ENCODE measurements around the gene PCED1B. TPM values are rescaled to one million over a fixed set of nuclear protein-coding genes. Genes with fewer than 3 reads are reported as not detected.

PCED1B gene
- total RNA-seq, 1 donor from 2014 or later, result 0.91 TPM

- no peak for DNase-seq (ENCODE audit: low spot score, unreplicated experiment)
- Mint-ChIP-seq H3K4me3 (ENCODE audit: low read depth) (no peak overlapping the region), H3K27ac (no peak overlapping the region), H3K4me1 (ENCODE audit: low read depth) (peaks cover 6% of the 10 kb centered on the region), H3K27me3 (no peaks in the 10 kb centered on the region), H3K9me3 (ENCODE audit: low read depth) (peaks cover 6% of the 10 kb centered on the region), H3K36me3 (ENCODE audit: insufficient read depth) (peaks cover 2% of the 10 kb centered on the region)
- TF ChIP-seq, protein P1, sequence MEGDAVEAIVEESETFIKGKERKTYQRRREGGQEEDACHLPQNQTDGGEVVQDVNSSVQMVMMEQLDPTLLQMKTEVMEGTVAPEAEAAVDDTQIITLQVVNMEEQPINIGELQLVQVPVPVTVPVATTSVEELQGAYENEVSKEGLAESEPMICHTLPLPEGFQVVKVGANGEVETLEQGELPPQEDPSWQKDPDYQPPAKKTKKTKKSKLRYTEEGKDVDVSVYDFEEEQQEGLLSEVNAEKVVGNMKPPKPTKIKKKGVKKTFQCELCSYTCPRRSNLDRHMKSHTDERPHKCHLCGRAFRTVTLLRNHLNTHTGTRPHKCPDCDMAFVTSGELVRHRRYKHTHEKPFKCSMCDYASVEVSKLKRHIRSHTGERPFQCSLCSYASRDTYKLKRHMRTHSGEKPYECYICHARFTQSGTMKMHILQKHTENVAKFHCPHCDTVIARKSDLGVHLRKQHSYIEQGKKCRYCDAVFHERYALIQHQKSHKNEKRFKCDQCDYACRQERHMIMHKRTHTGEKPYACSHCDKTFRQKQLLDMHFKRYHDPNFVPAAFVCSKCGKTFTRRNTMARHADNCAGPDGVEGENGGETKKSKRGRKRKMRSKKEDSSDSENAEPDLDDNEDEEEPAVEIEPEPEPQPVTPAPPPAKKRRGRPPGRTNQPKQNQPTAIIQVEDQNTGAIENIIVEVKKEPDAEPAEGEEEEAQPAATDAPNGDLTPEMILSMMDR (IDR thresholded peaks at IDR 0.05; ENCODE audit: unreplicated experiment), result no peak
These were observed 193.2 kb downstream of the PCED1B start for GRCh38 chr12:47272412-47273190.

DNA sequence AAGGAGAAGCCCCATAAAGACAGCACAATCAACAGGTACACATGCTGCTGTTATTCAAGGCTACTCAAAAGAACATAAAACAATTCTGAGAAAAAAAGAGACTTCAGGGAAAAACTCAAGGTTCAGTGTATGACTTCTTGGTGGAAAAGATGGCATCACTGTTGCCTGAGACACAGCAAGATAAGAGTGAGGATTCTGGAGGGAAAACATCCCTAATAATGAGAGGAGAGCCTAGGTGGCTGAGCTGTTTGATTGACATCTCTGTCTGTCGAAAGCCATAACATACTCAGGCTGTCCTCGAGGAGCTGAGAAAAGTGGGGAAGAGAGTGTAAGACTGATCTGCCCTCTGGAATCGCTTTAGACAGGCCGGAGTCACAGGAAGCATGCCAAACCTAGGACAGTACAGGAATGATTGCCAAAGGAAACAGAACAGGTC is 193.8 kb downstream of the PCED1B start:
- TF ChIP-seq, protein P1 (IDR thresholded peaks at IDR 0.05; ENCODE audit: unreplicated experiment), result no peak
- Mint-ChIP-seq H3K9me3 (ENCODE audit: low read depth) (peaks cover 3% of the 10 kb centered on the region), H3K27me3 (no peaks in the 10 kb centered on the region), H3K4me1 (ENCODE audit: low read depth) (peaks cover 6% of the 10 kb centered on the region), H3K36me3 (ENCODE audit: insufficient read depth) (peaks cover 2% of the 10 kb centered on the region), H3K4me3 (ENCODE audit: low read depth) (no peak overlapping the region), H3K27ac (no peak overlapping the region)
- DNase-seq (ENCODE audit: low spot score, unreplicated experiment), result no peak

- Mint-ChIP-seq H3K27me3 (no peaks in the 10 kb centered on the region), H3K27ac (no peak overlapping the region), H3K36me3 (ENCODE audit: insufficient read depth) (no peaks in the 10 kb centered on the region), H3K4me1 (ENCODE audit: low read depth) (peaks cover 5% of the 10 kb centered on the region), H3K9me3 (ENCODE audit: low read depth) (no peaks in the 10 kb centered on the region), H3K4me3 (ENCODE audit: low read depth) (no peak overlapping the region)
- TF ChIP-seq, protein P1 (IDR thresholded peaks at IDR 0.05; ENCODE audit: unreplicated experiment), result no peak
- no peak for DNase-seq (ENCODE audit: low spot score, unreplicated experiment)
These were observed 195.3 kb downstream of the PCED1B start for GRCh38 chr12:47274760-47275159.

DNA sequence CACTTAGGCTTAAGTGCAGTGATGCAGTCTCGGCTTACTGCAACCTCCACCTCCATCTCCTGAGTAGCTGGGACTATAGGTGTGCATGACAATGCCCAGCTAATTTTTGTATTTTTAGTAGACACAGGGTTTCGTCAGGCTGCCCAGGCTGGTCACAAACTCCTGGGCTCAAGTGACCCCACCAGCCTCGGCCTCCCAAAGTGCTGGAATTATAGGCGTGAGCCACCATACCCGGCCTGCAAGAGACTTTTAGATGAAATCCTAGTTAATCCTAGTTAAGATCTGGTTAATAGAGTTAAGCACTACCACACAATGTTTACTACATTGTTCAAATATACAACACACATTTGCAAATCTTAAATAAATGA is 196.8 kb downstream of the PCED1B start:
- Mint-ChIP-seq H3K36me3 (ENCODE audit: insufficient read depth) (no peaks in the 10 kb centered on the region), H3K4me1 (ENCODE audit: low read depth) (peaks cover 5% of the 10 kb centered on the region), H3K27me3 (no peaks in the 10 kb centered on the region), H3K27ac (no peak overlapping the region), H3K4me3 (ENCODE audit: low read depth) (no peak overlapping the region), H3K9me3 (ENCODE audit: low read depth) (no peaks in the 10 kb centered on the region)
- TF ChIP-seq, protein P1 (IDR thresholded peaks at IDR 0.05; ENCODE audit: unreplicated experiment), result no peak
- no peak for DNase-seq (ENCODE audit: low spot score, unreplicated experiment)

DNA sequence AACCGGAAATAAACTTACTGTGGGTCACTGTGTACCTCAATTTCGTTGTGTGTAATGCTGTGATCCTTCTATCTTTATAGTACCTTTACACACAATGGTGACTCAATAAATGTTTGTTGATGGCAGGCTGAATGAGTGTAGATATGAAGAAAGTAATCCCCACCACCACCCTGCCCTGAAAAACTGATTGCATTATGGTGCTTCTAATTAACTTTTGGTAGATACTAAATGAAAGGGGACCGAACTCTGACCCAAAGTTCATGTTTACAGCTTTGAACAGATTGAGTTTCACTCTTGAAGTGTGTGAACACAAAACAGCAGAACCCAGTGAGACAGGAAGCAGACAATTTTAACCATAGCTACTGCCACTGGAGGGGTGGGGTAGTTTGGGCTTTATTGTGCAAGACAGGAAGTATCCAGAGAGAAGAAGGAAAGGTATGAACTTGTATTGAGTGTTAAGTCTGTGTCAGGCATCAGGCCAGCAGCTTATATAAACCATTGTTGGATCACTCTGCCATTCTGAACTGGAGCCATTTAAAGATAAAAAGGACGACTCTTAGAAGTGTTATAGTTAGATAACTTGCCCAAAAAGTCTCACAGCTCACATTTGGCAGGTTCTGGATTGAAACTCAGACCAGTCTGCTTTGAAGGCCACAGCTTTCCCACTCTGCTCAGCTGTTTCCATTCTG is 197.3 kb downstream of the PCED1B start:
- Mint-ChIP-seq H3K4me1 (ENCODE audit: low read depth) (peaks cover 5% of the 10 kb centered on the region), H3K27ac (no peak overlapping the region), H3K4me3 (ENCODE audit: low read depth) (no peak overlapping the region), H3K27me3 (no peaks in the 10 kb centered on the region), H3K36me3 (ENCODE audit: insufficient read depth) (no peaks in the 10 kb centered on the region), H3K9me3 (ENCODE audit: low read depth) (no peaks in the 10 kb centered on the region)
- DNase-seq (ENCODE audit: low spot score, unreplicated experiment), result no peak
- TF ChIP-seq, protein P1 (IDR thresholded peaks at IDR 0.05; ENCODE audit: unreplicated experiment), result no peak
